Left renal cortex interstitium (tissue), 4 donors: Measurements from ENCODE around the gene SPATA46. TPM values are rescaled to one million over a fixed set of nuclear protein-coding genes. Genes with fewer than 3 reads are reported as not detected.

Source experiments
- DNase-seq, 4 donors: peaks; one replicate each; pipeline ENCODE4 v3.0.0-alpha.2; 2013; ENCODE audit warnings: low read depth in 4 of 4, low spot score in 2 of 4, missing footprints in 1 of 4
- polyA plus RNA-seq, 4 donors: library from polyadenylated mRNA; unstranded; fragments of 120-200 nt; gene quantifications; one replicate each; pipeline ENCODE4 v1.2.1, GENCODE V29; 2013; ENCODE audit not compliant: insufficient read length in 4 of 4

SPATA46 gene
- polyA plus RNA-seq, 4 donors = 0.37 to 5.3 (median 1.8) TPM

- no peak for DNase-seq
Measured at GRCh38 chr1:162391790-162392563, 15.3 kb upstream of the SPATA46 start.

- no peak for DNase-seq
Measured at GRCh38 chr1:162390396-162391185, 13.9 kb upstream of the SPATA46 start.

GRCh38 chr1:162389971-162390370 is 13.3 kb upstream of the SPATA46 start:
- DNase-seq = no peak

- DNase-seq = no peak
Measured at GRCh38 chr1:162389021-162389818, 12.6 kb upstream of the SPATA46 start.

GRCh38 chr1:162388615-162389014 is 12.0 kb upstream of the SPATA46 start:
- DNase-seq = no peak

GRCh38 chr1:162388083-162388594 is 11.5 kb upstream of the SPATA46 start:
- DNase-seq = no peak

- no peak for DNase-seq
Measured at GRCh38 chr1:162387226-162388082, 10.8 kb upstream of the SPATA46 start.

GRCh38 chr1:162386292-162387225 is 9.9 kb upstream of the SPATA46 start:
- no peak for DNase-seq

- no peak for DNase-seq
Measured at GRCh38 chr1:162385702-162386101, 9.0 kb upstream of the SPATA46 start.

- DNase-seq = no peak
Measured at GRCh38 chr1:162385280-162385623, 8.6 kb upstream of the SPATA46 start.

GRCh38 chr1:162384601-162385279 is 8.1 kb upstream of the SPATA46 start:
- DNase-seq = no peak

- no peak for DNase-seq
Measured at GRCh38 chr1:162384116-162384515, 7.5 kb upstream of the SPATA46 start.

GRCh38 chr1:162383516-162383915 is 6.9 kb upstream of the SPATA46 start:
- no peak for DNase-seq

GRCh38 chr1:162383091-162383490 is 6.4 kb upstream of the SPATA46 start:
- no peak for DNase-seq

GRCh38 chr1:162381941-162382750 is 5.5 kb upstream of the SPATA46 start:
- DNase-seq = no peak

GRCh38 chr1:162381383-162381782 is 4.7 kb upstream of the SPATA46 start, which contains the start of gene C1orf226:
Gene C1orf226 (plus strand): TSS chr1:162381728. CDS start chr1:162381902, 174 bp downstream.
- DNase-seq = no peak

- no peak for DNase-seq
Measured at GRCh38 chr1:162380061-162380846, 3.6 kb upstream of the SPATA46 start.
